Activated CD4-positive, alpha-beta memory T cell treated with anti-CD3 and anti-CD28 coated beads, Interleukin-2, amount 10 ng/mL, durations not matched to agents 7 days and 5 days (primary cell): ENCODE measurements around the gene FRMD4B. TPM values are rescaled to one million over a fixed set of nuclear protein-coding genes. Genes with fewer than 3 reads are reported as not detected.
A peak's percentile ranks its signal among the peaks of the same experiment; 100 is the strongest.

Experiments used
- CTCF ChIA-PET: fragments of 350-600 bp; sonication (Branson Sonifier 250); formaldehyde crosslinking; loops from one replicate; lab custom pipeline; 2021; ENCODE audit warnings: antibody characterized with exemption, inconsistent platforms; lab: Charles Lee
- POLR2A ChIA-PET: fragments of 350-600 bp; sonication (Branson Sonifier 250); formaldehyde crosslinking; loops from one replicate; lab custom pipeline; 2021; ENCODE audit warnings: antibody characterized with exemption; lab: Charles Lee
- DNase-seq: peaks from one replicate; pipeline ENCODE4 v3.0.0-alpha.2; 2020
- H3K27ac Mint-ChIP-seq: one replicate; pipeline ENCODE4 v1.8.0; 2021; ENCODE audit warnings: mild to moderate bottlenecking, mixed read lengths
- H3K27me3 Mint-ChIP-seq: one replicate; pipeline ENCODE4 v1.8.0; 2021; ENCODE audit warnings: mixed read lengths
- H3K36me3 Mint-ChIP-seq: one replicate; pipeline ENCODE4 v1.8.0; 2021; ENCODE audit warnings: low read depth, mixed read lengths
- H3K4me1 Mint-ChIP-seq: one replicate; pipeline ENCODE4 v1.8.0; 2021; ENCODE audit warnings: mixed read lengths
- H3K4me3 Mint-ChIP-seq: one replicate; pipeline ENCODE4 v1.8.0; 2021; ENCODE audit warnings: mild to moderate bottlenecking, mixed read lengths
- H3K9me3 Mint-ChIP-seq: one replicate; pipeline ENCODE4 v1.8.0; 2021; ENCODE audit warnings: mixed read lengths
- total RNA-seq, 2 experiments: library from RNA; stranded (reverse); gene quantifications; one replicate each; pipeline ENCODE4 v1.2.3, GENCODE V29; 2021

The FRMD4B gene
- total RNA-seq, 2 experiments from 2014 or later = 69.5 to 72.4 TPM

DNA sequence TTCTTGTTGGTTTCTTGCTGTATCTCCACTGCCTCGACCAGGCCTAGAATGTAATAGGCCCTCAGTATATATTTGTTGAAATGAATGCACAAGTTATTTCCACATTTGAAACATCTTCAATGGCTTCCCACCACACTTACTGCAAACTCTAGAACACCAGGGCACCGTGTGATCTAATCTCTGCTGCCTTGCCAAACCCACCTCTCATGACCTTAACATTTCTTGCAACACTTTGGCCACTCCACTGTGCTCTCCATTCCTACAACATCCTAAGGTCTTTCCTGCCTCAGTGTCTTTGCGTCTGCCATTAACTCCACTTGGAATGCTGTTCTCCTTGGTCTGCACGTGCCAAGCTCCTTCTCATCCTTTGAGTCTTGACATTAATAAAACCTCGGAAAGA is 14.1 kb downstream of the FRMD4B start:
- Mint-ChIP-seq H3K9me3 (no peaks in the 10 kb centered on the region), H3K27ac (no peak overlapping the region), H3K4me3 (no peak overlapping the region), H3K27me3 (peaks cover 2% of the 10 kb centered on the region), H3K4me1 (peaks cover 19% of the 10 kb centered on the region), H3K36me3 (no peaks in the 10 kb centered on the region)
- CTCF ChIA-PET = no interaction called here
- no peak for DNase-seq
- POLR2A ChIA-PET = no interaction called here

DNA sequence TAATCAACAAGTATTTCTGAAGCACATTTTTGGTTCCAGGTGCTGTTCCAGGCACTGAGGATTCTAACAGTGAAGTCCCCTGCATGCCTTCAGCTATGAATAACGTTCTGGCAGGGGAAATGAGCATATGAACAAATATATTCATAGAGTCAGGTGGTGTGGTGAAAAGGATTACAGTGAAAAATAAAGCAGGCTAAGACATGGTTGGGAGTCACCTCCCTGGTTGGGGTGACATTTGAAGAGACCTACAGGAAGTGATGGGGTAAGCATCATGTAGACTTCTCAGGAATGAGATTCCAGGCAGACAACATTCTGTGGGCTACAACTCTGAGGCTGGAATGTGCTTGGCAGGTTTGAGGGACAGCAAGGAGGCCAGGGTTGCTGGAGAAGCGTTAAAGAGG is 15.0 kb downstream of the FRMD4B start:
- no peaks in the 10 kb centered on the region for H3K36me3 Mint-ChIP-seq
- ChIA-PET POLR2A (interaction anchor here (0.8 kb wide), 1 partner anchor 10 kb away, joined by 3 read pairs; no protein-coding TSS in a partner anchor), CTCF (no interaction called here)
- no peak overlapping the region for H3K4me3 Mint-ChIP-seq
- H3K9me3 Mint-ChIP-seq = no peaks in the 10 kb centered on the region
- DNase-seq = no peak
- H3K27me3 Mint-ChIP-seq = no peaks in the 10 kb centered on the region
- peaks cover 19% of the 10 kb centered on the region for H3K4me1 Mint-ChIP-seq
- H3K27ac Mint-ChIP-seq = no peak overlapping the region

DNA sequence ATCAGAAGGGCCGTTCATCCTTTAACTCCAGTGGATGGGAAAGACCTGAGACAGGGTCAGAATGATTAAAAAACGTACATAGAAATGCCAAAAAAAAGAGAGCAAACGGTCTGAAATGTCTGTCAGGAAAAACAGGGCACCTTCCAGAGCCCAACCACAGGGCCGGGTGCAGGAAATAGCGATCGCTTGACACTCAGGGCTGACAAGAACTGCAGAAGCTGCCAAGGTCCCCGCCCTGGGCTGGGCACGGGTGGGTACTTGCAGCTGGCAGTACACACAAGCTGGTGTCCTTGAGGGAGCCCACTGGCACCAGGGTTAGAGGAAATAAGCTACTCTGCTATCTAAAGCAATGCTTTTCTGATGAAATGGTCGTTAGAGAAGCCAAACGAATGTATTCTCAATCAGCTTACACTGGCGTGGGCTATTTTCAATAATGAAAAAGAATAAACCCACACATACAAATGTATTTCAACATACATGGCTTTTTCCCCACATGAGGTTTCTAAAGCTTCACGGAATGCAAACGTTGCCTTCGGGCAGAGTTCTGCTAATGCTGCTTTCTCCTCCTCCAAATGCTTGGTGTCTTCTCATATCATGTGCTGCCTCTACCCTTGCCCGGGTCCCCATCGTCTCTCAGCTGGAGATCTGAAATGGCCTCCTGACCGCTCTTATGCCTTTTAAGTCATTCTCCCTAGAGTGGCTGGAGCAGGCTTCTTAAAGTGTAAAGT is 15.6 kb downstream of the FRMD4B start:
- ChIA-PET CTCF (no interaction called here), POLR2A (interaction anchor here (0.8 kb wide), 1 partner anchor 11 kb away, joined by 3 read pairs; no protein-coding TSS in a partner anchor)
- Mint-ChIP-seq H3K27me3 (no peaks in the 10 kb centered on the region), H3K36me3 (no peaks in the 10 kb centered on the region), H3K27ac (no peak overlapping the region), H3K4me3 (no peak overlapping the region), H3K4me1 (peaks cover 19% of the 10 kb centered on the region), H3K9me3 (no peaks in the 10 kb centered on the region)
- no peak for DNase-seq

DNA sequence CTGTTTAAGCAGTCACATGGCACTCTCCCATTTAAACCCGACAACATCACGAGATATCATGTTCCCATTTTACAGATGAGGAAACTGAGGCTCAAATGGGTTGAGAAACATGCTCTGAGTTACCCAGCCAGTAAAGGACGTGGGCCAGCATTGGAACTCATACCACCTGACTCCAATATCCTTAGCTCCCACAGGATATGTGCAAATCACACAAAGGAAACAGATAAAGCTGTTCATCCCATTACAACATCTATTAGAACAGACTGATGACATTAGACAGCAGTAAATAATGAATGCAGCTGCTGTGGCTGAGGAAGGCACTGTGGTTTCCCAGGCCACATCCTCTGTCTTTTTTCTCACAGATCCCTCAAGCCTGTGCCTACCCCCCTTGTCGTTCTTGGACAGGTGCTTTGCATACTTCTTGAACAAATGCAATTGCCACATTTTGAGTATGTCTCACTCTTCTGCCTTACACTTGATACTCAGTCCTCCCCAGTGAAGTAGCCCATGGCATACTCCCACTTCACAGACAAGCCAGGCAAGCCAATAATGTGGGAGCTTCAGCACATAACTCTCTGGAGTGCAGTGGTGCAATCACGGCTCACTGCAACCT is 17.7 kb downstream of the FRMD4B start:
- Mint-ChIP-seq H3K4me1 (peaks cover 19% of the 10 kb centered on the region), H3K27me3 (no peaks in the 10 kb centered on the region), H3K36me3 (no peaks in the 10 kb centered on the region), H3K9me3 (no peaks in the 10 kb centered on the region), H3K27ac (no peak overlapping the region), H3K4me3 (no peak overlapping the region)
- ChIA-PET CTCF (interaction anchor here (0.8 kb wide), 1 partner anchor 207 kb away, joined by 3 read pairs; no protein-coding TSS in a partner anchor), POLR2A (no interaction called here)
- DNase-seq = peak; percentile 60

DNA sequence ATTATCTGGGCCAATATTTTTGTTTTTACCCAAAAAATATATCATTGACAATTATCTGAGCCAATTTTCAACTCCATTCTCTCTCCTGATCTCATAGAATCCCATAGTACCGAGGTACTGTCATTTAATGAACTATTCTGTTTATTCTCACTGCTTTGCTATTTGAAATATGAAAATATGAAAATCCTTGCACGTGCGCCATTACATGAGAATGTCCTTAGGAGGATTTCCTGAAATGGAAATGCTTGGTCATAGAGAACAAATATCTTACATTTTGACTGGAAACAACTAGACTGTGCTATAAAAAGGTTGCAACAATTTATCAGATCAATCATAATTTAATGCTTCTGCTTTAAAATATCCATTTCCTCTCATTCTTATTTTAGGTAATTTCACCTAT is 18.3 kb downstream of the FRMD4B start:
- Mint-ChIP-seq H3K4me3 (no peak overlapping the region), H3K4me1 (peaks cover 19% of the 10 kb centered on the region), H3K36me3 (no peaks in the 10 kb centered on the region), H3K27me3 (no peaks in the 10 kb centered on the region), H3K27ac (no peak overlapping the region), H3K9me3 (no peaks in the 10 kb centered on the region)
- no peak for DNase-seq
- POLR2A ChIA-PET = no interaction called here
- CTCF ChIA-PET = no interaction called here

DNA sequence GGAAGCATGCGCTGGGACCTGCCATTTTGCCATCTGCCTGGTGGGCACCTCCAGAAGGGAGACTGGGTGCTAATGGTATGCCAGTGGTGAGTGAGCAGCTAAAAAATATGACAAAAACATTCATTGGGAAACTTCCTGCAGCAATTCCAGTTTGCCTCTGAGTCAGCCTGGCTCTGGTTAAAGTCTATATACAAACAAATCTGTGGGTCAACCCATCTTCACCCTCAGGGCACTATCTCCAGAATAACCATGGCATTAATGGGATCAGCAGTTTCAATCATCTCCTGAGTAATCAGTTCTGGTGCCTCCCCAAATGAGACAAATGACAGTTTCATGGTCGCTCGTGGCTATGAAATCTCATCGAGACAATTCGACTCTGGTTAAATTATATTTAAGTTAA is 21.5 kb downstream of the FRMD4B start:
- H3K36me3 Mint-ChIP-seq = no peaks in the 10 kb centered on the region
- no peak for DNase-seq
- POLR2A ChIA-PET = no interaction called here
- no peaks in the 10 kb centered on the region for H3K9me3 Mint-ChIP-seq
- H3K4me3 Mint-ChIP-seq = no peak overlapping the region
- H3K27ac Mint-ChIP-seq = no peak overlapping the region
- H3K27me3 Mint-ChIP-seq = peaks cover 1% of the 10 kb centered on the region
- CTCF ChIA-PET = no interaction called here
- H3K4me1 Mint-ChIP-seq = peaks cover 9% of the 10 kb centered on the region

DNA sequence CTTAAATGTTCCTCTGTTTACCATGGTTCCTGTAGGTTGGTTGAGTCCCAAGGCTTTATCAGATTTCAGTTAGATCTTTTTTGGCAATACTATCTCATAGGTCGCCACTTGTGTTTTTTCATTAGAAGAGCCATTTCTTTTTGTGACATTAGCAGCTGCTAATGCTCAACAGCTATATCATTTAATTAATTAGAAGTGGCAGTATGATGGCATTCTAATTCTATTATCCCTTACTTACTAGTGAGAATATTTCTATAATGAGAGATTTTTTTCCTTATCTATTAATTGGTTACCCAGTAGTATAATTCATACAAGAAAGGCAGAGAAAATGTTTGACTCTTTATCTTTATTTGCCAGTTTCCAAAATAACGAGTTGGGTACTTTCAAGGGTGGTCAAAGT is 25.2 kb downstream of the FRMD4B start:
- H3K4me1 Mint-ChIP-seq = peaks cover 3% of the 10 kb centered on the region
- H3K9me3 Mint-ChIP-seq = no peaks in the 10 kb centered on the region
- H3K4me3 Mint-ChIP-seq = no peak overlapping the region
- DNase-seq = no peak
- H3K36me3 Mint-ChIP-seq = no peaks in the 10 kb centered on the region
- POLR2A ChIA-PET = no interaction called here
- peaks cover 5% of the 10 kb centered on the region for H3K27me3 Mint-ChIP-seq
- CTCF ChIA-PET = no interaction called here
- H3K27ac Mint-ChIP-seq = no peak overlapping the region

DNA sequence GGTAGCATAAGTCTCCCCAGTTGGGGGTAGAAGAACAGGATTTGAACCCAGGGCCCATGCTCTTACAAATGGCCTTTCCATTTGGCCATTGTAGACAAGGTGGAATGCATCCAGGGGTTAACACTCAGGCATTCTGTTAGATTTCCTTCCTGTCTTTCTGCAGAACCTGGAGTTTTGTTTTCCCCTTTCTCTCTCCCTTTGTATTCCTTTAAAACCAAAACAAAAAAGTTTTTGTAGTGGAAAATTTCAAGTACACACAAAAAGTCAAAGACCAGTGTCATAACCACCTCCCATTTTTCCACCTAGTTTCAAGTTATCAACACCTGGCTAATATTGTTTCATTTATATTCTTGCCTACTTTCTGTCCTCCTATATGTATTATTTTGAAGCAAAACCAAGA is 26.0 kb downstream of the FRMD4B start:
- POLR2A ChIA-PET = no interaction called here
- DNase-seq = no peak
- Mint-ChIP-seq H3K27me3 (peaks cover 5% of the 10 kb centered on the region), H3K4me1 (peaks cover 3% of the 10 kb centered on the region), H3K9me3 (no peaks in the 10 kb centered on the region), H3K36me3 (no peaks in the 10 kb centered on the region), H3K27ac (no peak overlapping the region), H3K4me3 (no peak overlapping the region)
- CTCF ChIA-PET = no interaction called here

DNA sequence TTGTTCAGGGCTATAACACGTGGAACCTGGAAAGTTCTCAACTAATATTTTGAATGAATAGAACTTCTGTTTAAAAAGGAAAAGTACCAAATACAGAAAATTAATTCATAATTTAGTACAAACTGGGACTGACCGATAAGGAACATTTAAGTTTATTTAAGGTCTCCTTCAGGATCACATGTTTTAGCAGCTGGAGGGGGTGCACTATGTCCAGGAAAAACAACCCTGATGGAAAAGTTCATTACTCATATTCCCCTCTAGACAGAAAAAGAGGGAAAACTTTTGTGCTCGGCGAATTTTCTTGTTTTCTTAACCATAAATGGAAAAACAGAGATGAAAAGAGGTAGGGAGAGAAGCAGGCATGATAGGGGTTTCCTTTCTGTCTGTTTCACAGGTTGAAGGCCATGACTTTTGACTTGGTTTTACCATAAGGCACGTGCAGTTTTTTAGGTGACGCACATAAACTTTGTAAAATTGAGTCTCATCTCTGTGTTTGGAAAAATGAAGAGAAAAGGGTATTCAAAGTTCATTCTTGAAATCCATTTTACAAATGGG is 26.5 kb downstream of the FRMD4B start:
- POLR2A ChIA-PET = no interaction called here
- no peak for DNase-seq
- Mint-ChIP-seq H3K27me3 (peaks cover 10% of the 10 kb centered on the region), H3K9me3 (no peaks in the 10 kb centered on the region), H3K36me3 (no peaks in the 10 kb centered on the region), H3K27ac (no peak overlapping the region), H3K4me1 (peaks cover 3% of the 10 kb centered on the region), H3K4me3 (no peak overlapping the region)
- CTCF ChIA-PET = no interaction called here

DNA sequence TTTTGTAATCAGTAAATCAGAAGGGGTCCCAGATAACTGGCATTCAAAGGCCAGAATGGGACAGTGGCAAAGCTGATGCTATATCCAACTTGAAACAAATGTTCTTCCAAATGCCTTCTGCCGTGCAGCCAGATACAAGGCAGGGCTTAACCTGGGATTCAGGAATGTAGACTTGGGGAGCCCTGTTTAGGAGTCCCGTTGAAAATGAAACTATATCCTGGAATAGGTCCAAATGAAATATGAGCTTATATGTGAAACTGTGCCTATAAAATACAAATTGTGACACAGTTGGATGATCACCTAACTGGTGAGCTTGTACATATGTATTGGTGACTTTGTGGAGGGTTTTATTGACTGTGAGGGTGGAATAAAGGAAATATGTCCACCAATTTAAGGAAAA is 28.7 kb downstream of the FRMD4B start:
- ChIA-PET CTCF (no interaction called here), POLR2A (no interaction called here)
- Mint-ChIP-seq H3K4me1 (peaks cover 9% of the 10 kb centered on the region), H3K36me3 (no peaks in the 10 kb centered on the region), H3K9me3 (no peaks in the 10 kb centered on the region), H3K27me3 (peaks cover 14% of the 10 kb centered on the region), H3K4me3 (no peak overlapping the region), H3K27ac (no peak overlapping the region)
- no peak for DNase-seq

DNA sequence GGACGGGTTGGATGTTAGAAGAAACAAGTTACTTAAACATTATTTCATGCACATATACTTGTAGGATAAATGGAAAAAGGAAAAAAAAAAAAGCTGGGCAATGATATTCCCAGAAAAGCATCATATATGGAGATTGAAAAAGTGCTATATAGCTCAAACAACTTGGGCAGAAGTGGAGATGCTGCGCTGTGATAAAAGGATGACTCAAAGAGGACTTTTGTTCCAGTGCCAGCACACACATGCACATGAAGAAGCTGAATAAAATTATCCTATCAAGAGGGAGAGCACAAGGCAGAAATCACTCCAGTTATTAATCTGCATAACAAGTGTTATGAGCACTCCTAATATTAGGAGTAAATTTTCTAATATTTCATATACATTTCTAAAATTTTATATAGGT is 30.9 kb downstream of the FRMD4B start:
- POLR2A ChIA-PET = no interaction called here
- Mint-ChIP-seq H3K27ac (no peak overlapping the region), H3K36me3 (no peaks in the 10 kb centered on the region), H3K4me1 (peaks cover 9% of the 10 kb centered on the region), H3K27me3 (peaks cover 12% of the 10 kb centered on the region), H3K9me3 (no peaks in the 10 kb centered on the region), H3K4me3 (no peak overlapping the region)
- no peak for DNase-seq
- CTCF ChIA-PET = no interaction called here

DNA sequence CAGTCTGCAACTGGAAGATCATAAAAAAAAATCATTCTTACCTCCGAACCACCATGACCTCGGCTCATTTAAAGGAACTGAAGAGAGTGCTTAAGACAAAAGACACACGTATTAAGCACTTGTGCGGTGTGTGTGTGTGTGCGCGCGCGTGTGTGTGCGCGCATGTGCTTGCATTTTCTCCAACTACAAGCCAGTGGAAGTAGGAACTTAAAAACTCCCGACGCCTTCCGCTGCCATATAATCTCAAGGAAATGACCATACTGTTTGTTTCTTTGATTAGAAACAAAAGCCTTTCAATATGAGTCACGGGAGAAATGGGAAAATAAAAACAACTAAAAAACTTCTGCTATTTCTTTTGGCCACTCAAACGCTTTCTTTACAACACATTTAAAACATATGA is 32.4 kb downstream of the FRMD4B start:
- no peak for DNase-seq
- POLR2A ChIA-PET = no interaction called here
- Mint-ChIP-seq H3K36me3 (no peaks in the 10 kb centered on the region), H3K4me1 (peaks cover 9% of the 10 kb centered on the region), H3K4me3 (peak overlapping the region; percentile 23), H3K9me3 (no peaks in the 10 kb centered on the region), H3K27ac (no peak overlapping the region), H3K27me3 (peaks cover 9% of the 10 kb centered on the region)
- CTCF ChIA-PET = no interaction called here

DNA sequence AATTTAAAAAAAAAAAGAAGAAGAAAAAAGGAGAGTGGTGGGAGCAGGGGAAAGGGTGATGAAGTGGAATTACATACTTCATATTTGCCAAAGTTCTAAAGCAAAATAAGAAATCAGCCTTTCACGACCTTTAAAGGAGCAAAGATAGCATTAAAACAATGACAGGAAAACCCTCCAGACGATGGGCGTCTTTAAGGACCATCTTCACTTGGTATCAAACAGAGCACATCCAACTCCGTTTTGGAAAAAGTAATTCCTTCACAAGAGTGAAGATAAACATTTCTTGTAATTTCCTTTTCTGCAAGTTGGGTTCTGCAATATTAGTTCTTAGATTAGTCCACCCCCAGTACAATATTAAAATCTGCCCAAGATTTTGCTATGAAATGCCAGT is 32.8 kb downstream of the FRMD4B start:
- POLR2A ChIA-PET = no interaction called here
- H3K27ac Mint-ChIP-seq = no peak overlapping the region
- H3K36me3 Mint-ChIP-seq = no peaks in the 10 kb centered on the region
- peak overlapping the region; percentile 23 for H3K4me3 Mint-ChIP-seq
- DNase-seq = no peak
- CTCF ChIA-PET = no interaction called here
- H3K9me3 Mint-ChIP-seq = no peaks in the 10 kb centered on the region
- H3K4me1 Mint-ChIP-seq = peaks cover 9% of the 10 kb centered on the region
- H3K27me3 Mint-ChIP-seq = peaks cover 9% of the 10 kb centered on the region
